OCI-LY3 (cell line): ENCODE measurements around the gene PHPT1.
"Not testable (repeated sequence)": the region's sequence is repeated elsewhere in the genome, so short reads cannot be mapped to it uniquely, and the experiment has no call there.

ENCODE experiments used
- EZH2phosphoT487 ChIP-seq: fragments of 200-600 bp; shearing (Covaris generic); IDR thresholded peaks from 2 replicates; pipeline ENCODE4 v1.6.1; 2018; ENCODE audit warnings: antibody characterized with exemption, mixed run types, low read depth
- TF ChIP-seq, protein P1 (sequence below): fragments of 200-600, 300-600 bp; sonication (generic); IDR thresholded peaks from 2 replicates; pipeline ENCODE4 v1.5.1; 2014; ENCODE audit warnings: antibody characterized with exemption, low read length, low read depth

DNA sequence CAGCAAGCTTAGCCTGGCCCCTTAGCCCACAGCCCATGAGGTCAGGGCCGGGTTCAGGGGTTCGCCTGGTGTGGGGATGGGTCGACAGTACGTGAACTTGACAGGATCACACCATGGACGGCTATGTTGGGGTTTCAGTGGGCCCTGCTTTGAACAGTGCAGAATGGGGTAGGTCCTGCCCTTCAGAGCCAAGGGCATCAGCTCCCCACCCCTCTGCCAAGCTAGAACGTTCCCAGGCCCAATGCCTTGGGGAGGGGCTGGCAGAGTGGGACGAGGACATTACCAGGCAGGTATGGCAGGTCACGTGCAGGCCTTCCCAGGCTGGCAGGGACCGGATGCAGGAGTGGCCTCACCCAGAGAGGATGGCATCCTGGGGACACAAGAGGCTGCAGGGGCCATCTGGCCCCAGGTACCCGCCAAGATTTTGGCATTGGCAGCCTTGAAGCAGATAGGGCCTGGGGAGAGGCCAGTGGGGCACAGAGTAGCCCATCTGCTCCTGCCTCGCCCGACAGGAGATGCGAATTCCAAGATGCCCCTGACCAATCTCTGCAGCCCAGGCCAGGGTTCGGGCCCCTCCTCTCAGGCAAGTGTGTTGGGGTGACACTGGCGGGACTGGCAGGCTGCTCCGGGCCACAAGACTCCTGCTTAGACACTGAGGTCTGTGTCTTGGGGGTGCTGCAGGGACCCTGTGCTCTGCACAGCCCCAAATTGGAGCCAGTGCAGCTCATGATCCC, 7.4 kb upstream of the PHPT1 start:
- TF ChIP-seq, protein P1, sequence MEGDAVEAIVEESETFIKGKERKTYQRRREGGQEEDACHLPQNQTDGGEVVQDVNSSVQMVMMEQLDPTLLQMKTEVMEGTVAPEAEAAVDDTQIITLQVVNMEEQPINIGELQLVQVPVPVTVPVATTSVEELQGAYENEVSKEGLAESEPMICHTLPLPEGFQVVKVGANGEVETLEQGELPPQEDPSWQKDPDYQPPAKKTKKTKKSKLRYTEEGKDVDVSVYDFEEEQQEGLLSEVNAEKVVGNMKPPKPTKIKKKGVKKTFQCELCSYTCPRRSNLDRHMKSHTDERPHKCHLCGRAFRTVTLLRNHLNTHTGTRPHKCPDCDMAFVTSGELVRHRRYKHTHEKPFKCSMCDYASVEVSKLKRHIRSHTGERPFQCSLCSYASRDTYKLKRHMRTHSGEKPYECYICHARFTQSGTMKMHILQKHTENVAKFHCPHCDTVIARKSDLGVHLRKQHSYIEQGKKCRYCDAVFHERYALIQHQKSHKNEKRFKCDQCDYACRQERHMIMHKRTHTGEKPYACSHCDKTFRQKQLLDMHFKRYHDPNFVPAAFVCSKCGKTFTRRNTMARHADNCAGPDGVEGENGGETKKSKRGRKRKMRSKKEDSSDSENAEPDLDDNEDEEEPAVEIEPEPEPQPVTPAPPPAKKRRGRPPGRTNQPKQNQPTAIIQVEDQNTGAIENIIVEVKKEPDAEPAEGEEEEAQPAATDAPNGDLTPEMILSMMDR: not testable (repeated sequence)
- not testable (repeated sequence) for TF ChIP-seq EZH2phosphoT487
